Middle frontal gyrus (tissue), 1 donor: ENCODE results near the gene SDR39U1.

Experiments
- DNase-seq: peaks from one replicate; pipeline ENCODE4 v3.0.0-alpha.2; 2015; ENCODE audit warnings: low spot score; ENCODE audit errors: extremely low spot score

SDR39U1 gene

DNA sequence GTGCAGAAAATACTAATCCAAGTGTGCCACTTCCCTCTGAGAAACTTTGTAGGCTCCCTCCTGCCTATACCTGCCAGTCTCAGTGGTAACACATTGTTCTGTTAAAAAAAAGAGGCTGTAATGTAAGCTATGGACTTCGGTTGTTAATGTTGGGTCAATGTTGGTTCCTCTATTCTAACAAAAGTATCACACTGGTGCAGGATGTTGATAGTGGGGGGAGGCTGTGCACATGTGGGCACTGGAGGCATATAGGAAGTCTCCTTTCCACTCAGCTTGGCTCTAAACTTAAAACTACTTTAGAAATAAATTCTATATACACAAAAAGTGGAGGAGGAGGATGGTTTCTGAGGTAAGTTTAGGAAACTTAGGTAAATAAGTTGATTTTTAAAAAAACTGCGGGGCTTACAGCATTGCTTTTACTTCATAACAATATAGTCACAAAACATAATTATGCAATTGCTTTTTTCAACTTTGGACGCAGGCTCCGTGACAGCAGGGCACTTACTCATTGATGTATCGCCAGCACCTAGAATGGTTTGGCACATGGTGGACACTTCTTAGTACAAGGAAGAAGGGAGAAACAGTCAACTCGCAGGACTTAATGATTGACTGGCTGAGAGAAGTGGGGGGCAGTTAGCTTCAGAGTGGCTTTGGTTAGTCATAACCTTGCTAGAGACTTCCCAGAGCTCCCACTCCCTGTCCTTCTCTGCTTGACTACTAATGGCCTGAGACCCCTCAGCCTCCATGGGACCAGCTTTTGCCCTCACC is 51.7 kb downstream of the SDR39U1 start:
- no peak for DNase-seq
